Activated CD8-positive, alpha-beta T cell treated with anti-CD3 and anti-CD28 coated beads, Interleukin-2, amount 10 ng/mL, durations not matched to agents 7 days and 5 days (primary cell): ENCODE data around the gene LHFPL3. TPM values are rescaled to one million over a fixed set of nuclear protein-coding genes. Genes with fewer than 3 reads are reported as not detected.

ENCODE experiments used
- ATAC-seq: fragments of 150-1000 bp; cut with Tn5 transposase; one replicate; pipeline ENCODE4 v1.10.0; 2021; ENCODE audit warnings: moderate library complexity
- CTCF ChIA-PET: fragments of 350-600 bp; sonication (Branson Sonifier 250); formaldehyde crosslinking; loops from one replicate; lab custom pipeline; 2021; ENCODE audit warnings: antibody characterized with exemption; lab: Charles Lee
- POLR2A ChIA-PET: fragments of 350-600 bp; sonication (Branson Sonifier 250); formaldehyde crosslinking; loops from one replicate; lab custom pipeline; 2021; ENCODE audit warnings: antibody characterized with exemption; lab: Charles Lee
- DNase-seq: peaks from one replicate; pipeline ENCODE4 v3.0.0-alpha.2; 2020
- H3K27ac Mint-ChIP-seq: one replicate; pipeline ENCODE4 v1.8.0; 2021; ENCODE audit warnings: mild to moderate bottlenecking, mixed read lengths
- H3K27me3 Mint-ChIP-seq: one replicate; pipeline ENCODE4 v1.8.0; 2021; ENCODE audit warnings: low read depth, mixed read lengths
- H3K36me3 Mint-ChIP-seq: one replicate; pipeline ENCODE4 v1.8.0; 2021; ENCODE audit warnings: low read depth, mixed read lengths
- H3K4me1 Mint-ChIP-seq: one replicate; pipeline ENCODE4 v1.8.0; 2021; ENCODE audit warnings: low read depth, mixed read lengths
- H3K4me3 Mint-ChIP-seq: one replicate; pipeline ENCODE4 v1.8.0; 2021; ENCODE audit warnings: mild to moderate bottlenecking, mixed read lengths
- H3K9me3 Mint-ChIP-seq: one replicate; pipeline ENCODE4 v1.8.0; 2022; ENCODE audit warnings: mixed read lengths; ENCODE audit not compliant: insufficient read depth
- total RNA-seq, 2 experiments: library from RNA; stranded (reverse); gene quantifications; one replicate each; pipeline ENCODE4 v1.2.3, GENCODE V29; 2021

The LHFPL3 gene
- total RNA-seq, 2 experiments from 2014 or later, result not detected

- no peaks in the 10 kb centered on the region for H3K36me3 Mint-ChIP-seq
- no peaks in the 10 kb centered on the region for H3K9me3 Mint-ChIP-seq
- H3K4me3 Mint-ChIP-seq, result no peak overlapping the region
- ChIA-PET CTCF (interaction anchor here (6.7 kb wide), 1 partner anchor 12 kb away, joined by 61 read pairs; no protein-coding TSS in a partner anchor), POLR2A (interaction anchor here (0.7 kb wide), 1 partner anchor 45 kb away, joined by 3 read pairs; no protein-coding TSS in a partner anchor)
- H3K27ac Mint-ChIP-seq, result no peak overlapping the region
- peaks cover 8% of the 10 kb centered on the region for H3K27me3 Mint-ChIP-seq
- DNase-seq (no peak), ATAC-seq (no peak)
- peaks cover 7% of the 10 kb centered on the region for H3K4me1 Mint-ChIP-seq
Observed at GRCh38 chr7:104895522-104896236, 567.3 kb downstream of the LHFPL3 start.

- DNase-seq (no peak), ATAC-seq (no peak)
- Mint-ChIP-seq H3K9me3 (no peaks in the 10 kb centered on the region), H3K4me3 (no peak overlapping the region), H3K27ac (no peak overlapping the region), H3K36me3 (no peaks in the 10 kb centered on the region), H3K4me1 (peaks cover 7% of the 10 kb centered on the region), H3K27me3 (peaks cover 8% of the 10 kb centered on the region)
- ChIA-PET CTCF (interaction anchor here (1.4 to 2.3 kb wide), 3 partner anchors 11 to 20 kb away, joined by 3 to 15 read pairs (median 9); no protein-coding TSS in a partner anchor), POLR2A (no interaction called here)
Observed at GRCh38 chr7:104898434-104898833, 570.0 kb downstream of the LHFPL3 start.

- peaks cover 10% of the 10 kb centered on the region for H3K27me3 Mint-ChIP-seq
- no peak overlapping the region for H3K27ac Mint-ChIP-seq
- no peak for DNase-seq
- H3K4me1 Mint-ChIP-seq, result peaks cover 7% of the 10 kb centered on the region
- ChIA-PET POLR2A (no interaction called here), CTCF (interaction anchor here (1.6 to 2.2 kb wide), 2 partner anchors 18 to 669 kb away, joined by 5 to 10 read pairs; no protein-coding TSS in a partner anchor)
- no peak overlapping the region for H3K4me3 Mint-ChIP-seq
- ATAC-seq, result no peak
- H3K9me3 Mint-ChIP-seq, result no peaks in the 10 kb centered on the region
- no peaks in the 10 kb centered on the region for H3K36me3 Mint-ChIP-seq
Observed at GRCh38 chr7:104900525-104901239, 572.3 kb downstream of the LHFPL3 start.

GRCh38 chr7:104901240-104901619 is 572.8 kb downstream of the LHFPL3 start:
- CTCF ChIA-PET, result interaction anchor here (1.6 to 2.2 kb wide), 2 partner anchors 18 to 670 kb away, joined by 5 to 10 read pairs; no protein-coding TSS in a partner anchor
- no peak for DNase-seq
- ATAC-seq, result no peak
- POLR2A ChIA-PET, result no interaction called here
- no peaks in the 10 kb centered on the region for H3K36me3 Mint-ChIP-seq
- no peak overlapping the region for H3K27ac Mint-ChIP-seq
- H3K4me3 Mint-ChIP-seq, result no peak overlapping the region
- H3K27me3 Mint-ChIP-seq, result peaks cover 16% of the 10 kb centered on the region
- H3K4me1 Mint-ChIP-seq, result peaks cover 6% of the 10 kb centered on the region
- no peaks in the 10 kb centered on the region for H3K9me3 Mint-ChIP-seq

GRCh38 chr7:104902183-104902582 is 573.8 kb downstream of the LHFPL3 start:
- DNase-seq, result no peak
- ChIA-PET CTCF (interaction anchor here (2.2 kb wide), 1 partner anchor 19 kb away, joined by 10 read pairs; no protein-coding TSS in a partner anchor), POLR2A (no interaction called here)
- no peak overlapping the region for H3K4me3 Mint-ChIP-seq
- H3K27me3 Mint-ChIP-seq, result peaks cover 18% of the 10 kb centered on the region
- no peak for ATAC-seq
- no peaks in the 10 kb centered on the region for H3K36me3 Mint-ChIP-seq
- H3K4me1 Mint-ChIP-seq, result peaks cover 3% of the 10 kb centered on the region
- no peak overlapping the region for H3K27ac Mint-ChIP-seq
- no peaks in the 10 kb centered on the region for H3K9me3 Mint-ChIP-seq

GRCh38 chr7:104903044-104903443 is 574.6 kb downstream of the LHFPL3 start:
- Mint-ChIP-seq H3K4me1 (no peaks in the 10 kb centered on the region), H3K36me3 (no peaks in the 10 kb centered on the region), H3K9me3 (no peaks in the 10 kb centered on the region), H3K27ac (no peak overlapping the region), H3K27me3 (peaks cover 25% of the 10 kb centered on the region), H3K4me3 (no peak overlapping the region)
- ChIA-PET CTCF (no interaction called here), POLR2A (no interaction called here)
- DNase-seq (no peak), ATAC-seq (no peak)

GRCh38 chr7:104903846-104904245 is 575.4 kb downstream of the LHFPL3 start:
- CTCF ChIA-PET, result no interaction called here
- ATAC-seq (no peak), DNase-seq (no peak)
- POLR2A ChIA-PET, result no interaction called here
- Mint-ChIP-seq H3K27me3 (peaks cover 29% of the 10 kb centered on the region), H3K9me3 (no peaks in the 10 kb centered on the region), H3K4me1 (no peaks in the 10 kb centered on the region), H3K36me3 (no peaks in the 10 kb centered on the region), H3K27ac (no peak overlapping the region), H3K4me3 (no peak overlapping the region)

- no peak overlapping the region for H3K4me3 Mint-ChIP-seq
- ChIA-PET CTCF (interaction anchor here (0.8 to 5.1 kb wide), 4 partner anchors 9 to 22 kb away, joined by 3 to 36 read pairs (median 10); no protein-coding TSS in a partner anchor), POLR2A (no interaction called here)
- no peaks in the 10 kb centered on the region for H3K36me3 Mint-ChIP-seq
- peaks cover 24% of the 10 kb centered on the region for H3K27me3 Mint-ChIP-seq
- H3K27ac Mint-ChIP-seq, result no peak overlapping the region
- ATAC-seq, result no peak
- no peak for DNase-seq
- no peaks in the 10 kb centered on the region for H3K4me1 Mint-ChIP-seq
- no peaks in the 10 kb centered on the region for H3K9me3 Mint-ChIP-seq
Observed at GRCh38 chr7:104906032-104906431, 577.6 kb downstream of the LHFPL3 start.

- no peaks in the 10 kb centered on the region for H3K9me3 Mint-ChIP-seq
Observed at GRCh38 chr7:104906556-104906955, 578.2 kb downstream of the LHFPL3 start.

GRCh38 chr7:104908636-104909035 is 580.2 kb downstream of the LHFPL3 start:
- H3K4me1 Mint-ChIP-seq, result no peaks in the 10 kb centered on the region
- no peaks in the 10 kb centered on the region for H3K9me3 Mint-ChIP-seq
- ATAC-seq (no peak), DNase-seq (no peak)
- CTCF ChIA-PET, result interaction anchor here (1.8 to 5.1 kb wide), 2 partner anchors 9 to 25 kb away, joined by 11 to 36 read pairs; no protein-coding TSS in a partner anchor
- no peak overlapping the region for H3K27ac Mint-ChIP-seq
- no peaks in the 10 kb centered on the region for H3K36me3 Mint-ChIP-seq
- H3K27me3 Mint-ChIP-seq, result peaks cover 30% of the 10 kb centered on the region
- POLR2A ChIA-PET, result no interaction called here
- no peak overlapping the region for H3K4me3 Mint-ChIP-seq

More at GRCh38 chr7:104906556-104906955, 578.2 kb downstream of the LHFPL3 start:
- no peak for ATAC-seq
- H3K27me3 Mint-ChIP-seq, result peaks cover 26% of the 10 kb centered on the region
- H3K4me3 Mint-ChIP-seq, result no peak overlapping the region
- POLR2A ChIA-PET, result no interaction called here
- no peaks in the 10 kb centered on the region for H3K36me3 Mint-ChIP-seq
- H3K4me1 Mint-ChIP-seq, result no peaks in the 10 kb centered on the region
- no peak for DNase-seq
- H3K27ac Mint-ChIP-seq, result no peak overlapping the region
- CTCF ChIA-PET, result interaction anchor here (0.8 to 5.1 kb wide), 4 partner anchors 10 to 23 kb away, joined by 3 to 36 read pairs (median 10); no protein-coding TSS in a partner anchor

GRCh38 chr7:104909096-104909495 is 580.7 kb downstream of the LHFPL3 start:
- Mint-ChIP-seq H3K36me3 (no peaks in the 10 kb centered on the region), H3K27ac (no peak overlapping the region), H3K4me1 (no peaks in the 10 kb centered on the region), H3K9me3 (no peaks in the 10 kb centered on the region), H3K27me3 (peaks cover 31% of the 10 kb centered on the region), H3K4me3 (no peak overlapping the region)
- DNase-seq (no peak), ATAC-seq (no peak)
- POLR2A ChIA-PET, result no interaction called here
- CTCF ChIA-PET, result interaction anchor here (0.7 to 5.1 kb wide), 4 partner anchors 9 to 26 kb away, joined by 3 to 36 read pairs (median 7); no protein-coding TSS in a partner anchor
